H1 (cell line): ENCODE measurements around the gene RPUSD1. TPM values are rescaled to one million over a fixed set of nuclear protein-coding genes. Genes with fewer than 3 reads are reported as not detected.

Experiments
- BACH1 ChIP-seq: IDR thresholded peaks from 2 replicates; pipeline ENCODE4 v1.6.1; 2012; ENCODE audit warnings: low read length, improper control_type of control experiment
- CBX8 ChIP-seq: fragments of 300-800, 300-1000 bp; sonication (generic); IDR thresholded peaks from 2 replicates; pipeline ENCODE4 v1.7.1; 2016; ENCODE audit warnings: low read depth, low read length, borderline replicate concordance
- EGR1 ChIP-seq: IDR thresholded peaks from 2 replicates; pipeline ENCODE4 v1.6.1; 2011; ENCODE audit warnings: low read depth, low read length, borderline replicate concordance
- EZH2 ChIP-seq: fragments of 200-600 bp; sonication (generic); IDR thresholded peaks from 2 replicates; pipeline ENCODE4 v1.7.1; 2012; ENCODE audit warnings: low read depth, mild to moderate bottlenecking, moderate library complexity, low read length, inconsistent platforms; ENCODE audit not compliant: severe bottlenecking
- GABPA ChIP-seq: IDR thresholded peaks from 2 replicates; pipeline ENCODE4 v1.6.1; 2011; ENCODE audit warnings: mild to moderate bottlenecking, low read length, moderate library complexity, borderline replicate concordance; ENCODE audit not compliant: insufficient read depth
- HDAC6 ChIP-seq: IDR thresholded peaks from one replicate; pipeline ENCODE4 v1.7.1; 2012; ENCODE audit warnings: low read depth, mild to moderate bottlenecking, inconsistent platforms, low read length, moderate library complexity
- SP2 ChIP-seq: IDR thresholded peaks from 2 replicates; pipeline ENCODE4 v1.6.1; 2012; ENCODE audit warnings: mild to moderate bottlenecking, low read length, inconsistent platforms
- TCF12 ChIP-seq: IDR thresholded peaks from 2 replicates; pipeline ENCODE4 v1.6.1; 2011; ENCODE audit warnings: low read depth, mild to moderate bottlenecking, low read length
- ZNF274 ChIP-seq: IDR thresholded peaks from 2 replicates; pipeline ENCODE4 v1.7.0; 2012; ENCODE audit warnings: low read length, borderline replicate concordance; ENCODE audit errors: extremely low read depth
- polyA plus RNA-seq, 7 experiments: library from polyadenylated mRNA; depleted of rRNA in 3 of 7; stranded (reverse) in 5 of 7; unstranded in 2 of 7; fragments of >200 nt in 5 of 7; fragments of 200-250 nt in 2 of 7; gene quantifications; 1 replicate in 5 of 7; 2 replicates in 1 of 7; 4 replicates in 1 of 7; pipeline versions ENCODE4 v1.2.1 to v1.2.3, GENCODE V29; 2011 to 2013; ENCODE audit warnings: missing spikeins in 2 of 7, mixed read lengths in 2 of 7
- total RNA-seq: library from RNA; stranded (reverse); fragmentation: NEBNext Ultra II Directional; extraction: Animal tissue kit (Norgen Biotek cat#: 25700); gene quantifications from 2 replicates; pipeline ENCODE4 v1.2.1, GENCODE V29; 2021

Gene RPUSD1
- total and polyA plus RNA-seq, 2 of the 8 experiments (the other 6 are each of a cell fraction or from before 2014, with no cell fraction given), result 32.2 to 61.8 TPM

- TF ChIP-seq ZNF274 (no peak), CBX8 (no peak), GABPA (no peak), HDAC6 (no peak), TCF12 (no peak), EGR1 (no peak), SP2 (no peak), BACH1 (no peak), EZH2 (no peak)
- TF ChIP-seq, all 59 proteins: peak for 0
Observed at GRCh38 chr16:770411-770810, 17.8 kb downstream of the RPUSD1 start (continued).
